K562 (cell line): ENCODE results near the gene SLC39A9. TPM values are rescaled to one million over a fixed set of nuclear protein-coding genes. Genes with fewer than 3 reads are reported as not detected.
A peak's percentile ranks its signal among the peaks of the same experiment; 100 is the strongest.

Experiments used
- ARID3B ChIP-seq: fragments of 250-450 bp; sonication (Bioruptor Pico); IDR thresholded peaks from 2 replicates; pipeline ENCODE4 v1.4.0; 2020; ENCODE audit warnings: borderline replicate concordance
- MYNN ChIP-seq, 2 experiments: sonication (generic); formaldehyde crosslinking in 1 of 2; IDR thresholded peaks; 2 replicates each; pipeline versions ENCODE4 v1.5.0 to v1.6.1; 2016 to 2020; ENCODE audit warnings: antibody characterized with exemption in 1 of 2, missing genetic modification reagents in 1 of 2
- PKNOX1 ChIP-seq: fragments of 450-650 bp; IDR thresholded peaks from 2 replicates; pipeline ENCODE4 v1.6.1; 2016
- PRMT5 ChIP-seq: sonication (generic); formaldehyde crosslinking; IDR thresholded peaks from 2 replicates; pipeline ENCODE4 v1.5.0; 2020; ENCODE audit warnings: missing genetic modification reagents
- SRSF9 ChIP-seq: fragments of 200-400 bp; formaldehyde crosslinking; IDR thresholded peaks from 2 replicates; pipeline ENCODE4 v1.6.1; 2017; ENCODE audit warnings: low read depth, low read length, borderline replicate concordance
- U2AF1 ChIP-seq: fragments of 200-400 bp; formaldehyde crosslinking; optimal IDR thresholded peaks from 2 replicates; pipeline ENCODE3; 2017; ENCODE audit warnings: mild to moderate bottlenecking, low read depth, low read length, moderate library complexity
- ZBTB1 ChIP-seq: sonication (generic); formaldehyde crosslinking; IDR thresholded peaks from 2 replicates; pipeline ENCODE4 v1.8.1; 2023; ENCODE audit warnings: missing genetic modification reagents, low read depth, mild to moderate bottlenecking, borderline replicate concordance
- ZNF133 ChIP-seq: fragments of 250-450 bp; sonication (Bioruptor Pico); IDR thresholded peaks from 2 replicates; pipeline ENCODE4 v1.4.0; 2020; ENCODE audit warnings: mild to moderate bottlenecking
- ZNF232 ChIP-seq: sonication (generic); formaldehyde crosslinking; IDR thresholded peaks from 2 replicates; pipeline ENCODE4 v1.8.0; 2022; ENCODE audit warnings: mild to moderate bottlenecking, missing genetic modification reagents
- ZNF407 ChIP-seq: fragments of 450-650 bp; IDR thresholded peaks from 2 replicates; pipeline ENCODE4 v1.6.1; 2016; ENCODE audit warnings: low read depth
- polyA plus RNA-seq, 8 experiments: library from polyadenylated mRNA; depleted of rRNA in 4 of 8; stranded (reverse) in 5 of 8; unstranded in 3 of 8; fragments of >200 nt; fragmentation: Nextera tagmentation in 2 of 8; fragmentation: Illumina TruSeq in 1 of 8; extraction: Ambion mirVana in 2 of 8; extraction: Trizol in 1 of 8; gene quantifications; 2 replicates each; pipeline versions ENCODE4 v1.2.1 to v1.2.3, GENCODE V29; 2011 to 2014; ENCODE audit warnings: inconsistent platforms in 1 of 8, missing spikeins in 1 of 8
- total RNA-seq, 7 experiments: library from RNA; depleted of rRNA in 6 of 7; stranded (reverse); fragments of >200 nt in 6 of 7; fragmentation: Illumina TruSeq in 2 of 7; extraction: Trizol in 2 of 7; gene quantifications; 2 replicates each; pipeline versions ENCODE4 v1.2.1 to v1.2.3, GENCODE V29; 2011 to 2021; ENCODE audit warnings: low replicate concordance in 1 of 7

The SLC39A9 gene
- total and polyA plus RNA-seq, 9 of the 15 experiments (the other 6 are each of a cell fraction or from before 2014, with no cell fraction given) = 18.4 to 66.0 (median 32.5) TPM

- TF ChIP-seq ZNF407 (peak; percentile 8; the same call in 1 of the 2 replicates), ARID3B (CRISPR knock-in tag) (no peak), MYNN (IDR thresholded peaks at IDR 0.05) (no peak), MYNN (CRISPR knock-in tag; IDR thresholded peaks at IDR 0.05) (no peak), ZNF232 (CRISPR knock-in tag) (no peak), PRMT5 (CRISPR knock-in tag) (0 out of 2 replicates have a peak, but pooled peaks have one; percentile 46), ZBTB1 (no peak), ZNF133 (CRISPR knock-in tag) (no peak), SRSF9 (no peak), U2AF1 (no peak), PKNOX1 (peak; percentile 68)
Observed at GRCh38 chr14:69398053-69398817, at the start of gene SLC39A9, which contains the start of gene ERH (continued).
